ENCODE results near the gene OIT3. TPM values are rescaled to one million over a fixed set of nuclear protein-coding genes. Genes with fewer than 3 reads are reported as not detected.
A peak's percentile ranks its signal among the peaks of the same experiment; 100 is the strongest.
"Not testable (repeated sequence)": the region's sequence is repeated elsewhere in the genome, so short reads cannot be mapped to it uniquely, and the experiment has no call there.

OIT3 gene
- polyA plus RNA-seq, 1 donor: 7.6 TPM

GRCh38 chr10:72903941-72904446, 10.5 kb downstream of the OIT3 start:
- not testable (repeated sequence) for DNase-seq (ENCODE audit: low read depth)

DNA sequence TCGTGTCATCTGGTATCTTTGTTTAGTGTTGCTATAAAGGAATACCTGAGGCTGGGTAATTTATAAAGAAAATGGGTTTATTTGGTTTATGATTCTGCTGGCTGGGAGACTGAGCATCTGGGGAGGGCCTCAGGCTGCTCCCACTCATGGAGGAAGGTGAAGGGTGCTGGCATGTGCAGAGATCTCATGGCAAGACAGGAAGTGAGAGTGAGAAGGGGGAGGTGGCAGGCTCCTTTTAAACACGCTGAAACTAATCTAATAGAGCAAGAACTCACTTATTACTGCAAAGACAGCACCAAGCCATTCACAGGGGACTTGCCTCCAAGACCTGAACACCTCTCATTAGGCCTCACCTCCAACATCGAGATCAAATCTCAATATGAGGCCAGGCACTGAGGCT, 11.3 kb downstream of the OIT3 start:
- DNase-seq (ENCODE audit: low read depth): no peak

GRCh38 chr10:72906446-72906845, 12.9 kb downstream of the OIT3 start:
- DNase-seq (ENCODE audit: low read depth): no peak

DNA sequence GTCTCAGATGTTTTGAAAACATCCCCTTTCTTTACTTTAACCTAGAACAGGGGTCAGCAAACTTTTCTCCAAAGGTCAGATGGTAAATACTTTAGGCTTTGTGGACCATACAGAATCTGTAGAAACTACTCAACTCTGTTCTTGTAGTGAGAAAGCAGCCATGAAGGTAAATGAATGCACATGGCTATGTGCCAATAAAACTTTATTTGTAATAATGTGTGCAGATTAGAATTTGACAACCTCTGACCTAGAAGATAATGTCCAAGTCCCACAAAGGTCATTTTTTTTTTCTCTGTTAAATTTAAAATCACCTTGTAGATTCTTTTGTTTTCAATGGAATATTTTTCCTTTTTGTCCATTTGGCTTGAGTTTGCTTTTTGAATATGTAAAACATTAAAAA, 17.2 kb downstream of the OIT3 start:
- no peak for DNase-seq (ENCODE audit: low read depth)

DNA sequence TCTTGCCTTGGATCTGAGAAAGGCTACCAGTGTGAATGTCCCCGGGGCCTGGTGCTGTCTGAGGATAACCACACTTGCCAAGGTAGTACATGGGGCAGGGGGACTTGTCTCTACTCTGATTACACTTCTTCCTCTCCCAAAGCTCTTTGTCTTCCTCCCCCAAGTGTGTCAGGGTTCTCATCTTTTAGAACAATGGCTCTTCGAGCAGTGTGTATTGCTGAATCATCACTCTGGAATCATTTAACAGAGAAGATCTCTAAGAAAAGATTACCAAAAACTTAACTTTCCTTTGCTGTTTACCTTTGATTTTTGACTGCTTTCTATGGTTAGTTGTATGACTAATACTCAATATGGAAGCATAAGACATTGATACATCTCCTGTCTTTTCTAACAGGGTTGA, 18.2 kb downstream of the OIT3 start:
- no peak for DNase-seq (ENCODE audit: low read depth)

DNA sequence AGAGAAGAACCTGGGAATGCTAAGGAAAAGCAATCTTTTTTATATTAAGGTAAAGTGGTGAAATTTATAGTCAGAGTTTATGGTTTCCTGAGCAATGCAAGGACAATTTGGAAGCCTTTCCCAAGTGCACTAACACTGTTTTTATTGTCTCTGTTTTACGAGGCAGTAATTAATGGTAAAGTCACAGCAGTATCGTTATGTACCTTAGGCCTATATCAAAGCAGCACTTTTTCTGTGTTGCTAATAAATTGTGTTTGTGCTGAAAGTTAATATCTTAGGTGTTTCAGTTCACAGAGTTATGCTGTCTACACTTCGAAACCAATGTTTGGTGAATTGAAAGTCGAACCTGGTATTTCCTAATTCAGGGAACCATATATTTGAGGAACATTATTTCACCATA, 19.2 kb downstream of the OIT3 start:
- no peak for DNase-seq (ENCODE audit: low read depth)

DNA sequence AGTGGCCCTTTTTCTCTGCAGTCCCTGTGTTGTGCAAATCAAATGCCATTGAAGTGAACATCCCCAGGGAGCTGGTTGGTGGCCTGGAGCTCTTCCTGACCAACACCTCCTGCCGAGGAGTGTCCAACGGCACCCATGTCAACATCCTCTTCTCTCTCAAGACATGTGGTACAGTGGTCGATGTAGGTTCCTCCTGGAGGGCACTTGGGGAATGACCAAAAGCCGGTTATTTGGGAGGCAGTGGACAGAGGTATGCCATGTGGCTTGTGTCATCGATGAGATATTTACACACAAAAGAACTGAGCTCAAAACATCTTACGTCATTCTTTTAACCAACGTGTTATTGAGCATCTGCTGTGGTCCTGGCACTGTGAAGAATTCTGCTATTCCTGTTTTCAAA, 19.7 kb downstream of the OIT3 start:
- DNase-seq (ENCODE audit: low read depth): no peak

DNA sequence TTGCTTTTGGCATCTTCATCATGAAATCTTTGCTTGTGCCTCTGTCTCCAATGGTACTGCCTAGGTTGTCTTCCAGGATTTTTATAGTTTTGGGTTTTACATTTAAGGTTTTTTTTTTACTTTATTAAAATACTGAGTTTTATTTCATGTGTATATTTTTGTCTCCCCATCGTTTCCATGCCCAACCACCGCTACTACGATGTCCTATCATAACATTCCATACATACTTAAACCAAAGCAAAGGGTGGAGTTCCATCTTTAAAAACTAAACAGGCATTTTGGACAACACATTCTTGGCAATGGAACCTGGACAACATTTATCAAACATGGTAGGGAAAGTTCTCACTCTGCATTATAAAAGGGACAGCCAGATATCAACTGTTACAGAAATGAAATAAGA, 23.7 kb downstream of the OIT3 start:
- not testable (repeated sequence) for DNase-seq (ENCODE audit: low read depth)

DNA sequence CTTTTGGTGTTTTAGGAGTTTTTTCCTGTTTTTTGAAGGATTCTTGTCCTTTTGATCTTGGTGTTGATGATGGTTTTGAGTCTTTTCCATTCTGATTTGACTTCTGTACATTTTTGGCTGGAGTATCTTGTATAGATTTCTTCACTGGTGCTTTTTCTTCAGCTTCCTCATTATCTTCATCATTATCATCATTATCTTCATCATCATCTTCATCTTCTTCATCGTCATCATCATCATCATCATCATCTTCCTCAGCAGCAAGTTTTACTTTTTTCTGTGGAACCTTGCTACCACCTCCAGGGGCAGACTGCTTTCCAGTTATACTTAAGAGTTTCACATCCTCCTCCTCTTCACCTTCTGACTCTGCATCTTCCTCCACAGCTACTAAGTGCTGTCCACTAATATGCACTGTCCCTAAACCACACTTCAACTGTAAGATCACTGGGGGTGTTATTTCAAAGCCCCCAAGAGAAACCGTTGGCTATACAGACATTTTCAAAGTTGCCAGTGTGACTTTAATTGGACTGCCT, 24.3 kb downstream of the OIT3 start:
- not testable (repeated sequence) for DNase-seq (ENCODE audit: low read depth)

DNA sequence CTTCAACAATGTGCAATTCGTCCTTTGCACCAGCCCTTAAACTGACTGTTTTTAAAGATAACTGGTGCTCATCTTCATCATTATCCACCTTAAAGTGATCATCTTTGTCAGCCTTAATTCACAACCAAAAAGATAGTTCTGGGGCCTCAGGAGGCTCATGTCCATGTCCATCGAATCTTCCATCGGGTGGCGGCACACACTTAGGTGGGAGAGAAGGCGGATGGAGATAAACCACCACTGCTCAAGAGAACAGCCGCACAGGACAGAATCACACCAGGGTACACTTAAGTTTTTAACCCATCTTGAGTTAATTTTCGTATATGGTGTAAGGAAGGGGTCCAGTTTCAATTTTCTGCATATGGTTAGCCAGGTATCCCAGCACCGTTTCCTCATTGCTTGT, 24.8 kb downstream of the OIT3 start:
- DNase-seq (ENCODE audit: low read depth): no peak

GRCh38 chr10:72921147-72921683, 27.7 kb downstream of the OIT3 start:
- not testable (repeated sequence) for DNase-seq (ENCODE audit: low read depth)

GRCh38 chr10:72924351-72924750, 30.8 kb downstream of the OIT3 start:
- no peak for DNase-seq (ENCODE audit: low read depth)

DNA sequence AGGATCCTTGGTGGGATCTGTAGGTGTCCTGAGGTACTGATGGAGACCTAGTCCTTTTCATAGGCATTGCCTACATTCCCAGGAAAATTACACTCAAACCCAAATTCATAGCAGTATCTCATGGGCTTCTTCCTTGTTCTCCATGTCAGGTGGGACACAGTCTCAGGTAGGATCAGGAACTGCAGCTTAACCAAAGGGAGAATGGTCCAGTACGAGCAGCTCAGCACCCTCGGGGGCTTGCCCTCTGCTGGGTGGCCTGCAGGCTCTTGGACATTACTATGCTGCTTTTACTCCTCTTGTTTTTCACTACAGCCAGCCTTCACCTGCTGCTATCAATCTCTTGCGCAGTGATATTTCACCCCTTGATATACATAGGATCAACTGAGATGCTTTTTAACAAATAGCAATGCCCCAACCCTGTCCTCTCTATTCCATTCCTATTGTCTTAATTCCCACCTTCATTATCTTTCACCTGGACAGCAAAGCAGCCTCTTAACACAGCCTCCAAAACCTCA, 32.5 kb downstream of the OIT3 start:
- no peak for DNase-seq (ENCODE audit: low read depth)

DNA sequence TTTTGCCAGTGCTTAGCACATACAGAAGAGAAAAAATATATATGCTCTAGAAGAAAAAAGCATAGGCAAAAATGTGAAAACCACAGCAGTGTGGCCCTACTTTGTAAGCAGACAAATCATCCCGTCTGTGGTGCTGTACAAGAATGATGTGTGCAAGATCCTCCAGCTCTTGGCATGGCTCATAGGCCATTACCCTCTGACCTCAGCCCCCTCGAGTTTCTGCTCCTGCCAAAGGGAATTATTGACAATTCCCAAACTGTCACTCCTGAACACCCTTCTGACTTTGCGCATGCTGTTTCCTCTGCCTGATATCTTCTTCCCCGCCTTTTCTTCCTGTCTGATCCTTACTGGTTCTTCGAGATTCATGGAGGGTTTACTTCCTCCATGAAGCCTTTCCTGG, 33.9 kb downstream of the OIT3 start:
- no peak for DNase-seq (ENCODE audit: low read depth)

GRCh38 chr10:72928798-72929197, 35.3 kb downstream of the OIT3 start:
- no peak for DNase-seq (ENCODE audit: low read depth)

DNA sequence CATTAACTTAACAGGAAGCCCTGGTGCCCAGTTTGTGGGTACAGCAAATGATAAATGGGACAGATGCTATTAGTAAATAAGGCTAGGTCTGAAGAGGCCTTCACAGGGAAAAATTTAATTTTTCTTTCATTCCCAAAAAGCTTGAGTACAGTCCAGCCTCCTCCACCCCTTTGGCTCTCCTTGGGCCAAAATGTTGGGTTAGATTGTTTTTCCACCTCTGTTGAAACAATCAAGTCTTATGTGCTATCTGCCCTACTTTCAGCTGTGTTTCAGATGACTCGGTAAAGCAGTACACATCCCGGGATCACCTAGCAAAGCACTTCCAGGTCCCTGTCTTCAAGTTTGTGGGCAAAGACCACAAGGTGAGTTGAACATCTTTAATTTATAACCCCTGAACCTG, 36.7 kb downstream of the OIT3 start:
- peak; percentile 2 for DNase-seq (ENCODE audit: low read depth)

DNA sequence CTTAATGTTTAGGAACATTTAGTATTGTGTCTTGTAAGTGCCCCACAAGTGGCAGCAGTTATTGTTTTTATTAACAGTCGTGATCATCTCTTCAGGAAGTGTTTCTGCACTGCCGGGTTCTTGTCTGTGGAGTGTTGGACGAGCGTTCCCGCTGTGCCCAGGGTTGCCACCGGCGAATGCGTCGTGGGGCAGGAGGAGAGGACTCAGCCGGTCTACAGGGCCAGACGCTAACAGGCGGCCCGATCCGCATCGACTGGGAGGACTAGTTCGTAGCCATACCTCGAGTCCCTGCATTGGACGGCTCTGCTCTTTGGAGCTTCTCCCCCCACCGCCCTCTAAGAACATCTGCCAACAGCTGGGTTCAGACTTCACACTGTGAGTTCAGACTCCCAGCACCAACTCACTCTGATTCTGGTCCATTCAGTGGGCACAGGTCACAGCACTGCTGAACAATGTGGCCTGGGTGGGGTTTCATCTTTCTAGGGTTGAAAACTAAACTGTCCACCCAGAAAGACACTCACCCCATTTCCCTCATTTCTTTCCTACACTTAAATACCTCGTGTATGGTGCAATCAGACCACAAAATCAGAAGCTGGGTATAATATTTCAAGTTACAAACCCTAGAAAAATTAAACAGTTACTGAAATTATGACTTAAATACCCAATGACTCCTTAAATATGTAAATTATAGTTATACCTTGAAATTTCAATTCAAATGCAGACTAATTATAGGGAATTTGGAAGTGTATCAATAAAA, 38.9 kb downstream of the OIT3 start:
- DNase-seq (ENCODE audit: low read depth): no peak

GRCh38 chr10:72935361-72935760, 41.8 kb downstream of the OIT3 start:
- DNase-seq (ENCODE audit: low read depth): no peak

DNA sequence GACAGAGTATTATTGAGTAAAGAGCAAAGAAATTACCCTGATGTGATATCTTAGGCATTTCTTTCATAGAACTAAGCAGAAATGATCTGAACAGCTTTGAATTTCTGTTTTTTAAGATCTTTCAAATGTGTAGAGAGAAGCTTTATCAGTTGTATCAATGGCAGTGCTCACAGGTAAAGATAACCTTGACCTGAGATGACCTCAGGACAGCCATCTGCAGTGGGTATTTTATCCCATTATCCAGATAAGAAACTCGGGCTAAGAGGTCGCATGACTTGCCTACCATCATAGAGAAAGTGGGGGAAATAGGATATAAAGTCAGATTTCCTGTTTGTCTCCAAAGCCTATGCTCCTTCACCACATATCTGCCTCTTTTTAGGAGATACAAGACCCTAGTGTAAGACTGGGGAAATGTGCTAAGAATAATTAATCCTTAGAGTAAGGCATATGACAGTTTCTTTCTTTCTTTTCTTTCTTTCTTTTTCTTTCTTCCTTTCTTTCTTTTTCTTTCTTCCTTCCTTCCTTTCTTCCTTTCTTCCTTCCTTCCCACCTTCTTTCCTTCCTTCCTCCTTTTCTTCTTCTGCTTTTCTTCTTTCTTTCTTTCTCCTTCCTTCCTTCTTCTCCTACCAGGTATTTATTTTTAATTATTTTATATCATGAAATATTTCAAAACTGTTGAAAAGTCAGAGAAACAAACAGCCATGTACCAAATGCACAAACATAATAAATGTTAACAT, 50.1 kb downstream of the OIT3 start:
- no peak for DNase-seq (ENCODE audit: low read depth)

- no peak for DNase-seq (ENCODE audit: low read depth)
Observed at GRCh38 chr10:72946963-72947362, 53.4 kb downstream of the OIT3 start.

DNA sequence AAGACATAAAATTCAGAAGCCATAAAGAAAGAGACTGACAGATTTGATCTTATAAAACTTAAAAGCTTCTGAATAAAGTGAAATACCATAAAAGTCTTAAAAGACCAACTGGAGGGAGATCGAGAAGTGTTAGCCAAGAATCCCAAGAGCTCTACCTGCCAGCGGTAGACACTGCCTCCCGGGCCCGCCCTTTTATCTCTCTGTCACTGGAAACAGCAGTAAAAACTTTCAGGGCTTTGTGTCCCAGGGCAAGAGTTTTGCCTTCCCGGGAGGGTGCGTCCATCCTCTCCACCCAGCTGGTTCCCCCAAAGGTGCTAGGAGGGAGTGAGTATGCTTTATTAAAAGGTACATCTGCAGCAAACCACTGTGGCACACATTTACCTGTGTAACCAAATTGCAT, 55.2 kb downstream of the OIT3 start:
- DNase-seq (ENCODE audit: low read depth): no peak

DNA sequence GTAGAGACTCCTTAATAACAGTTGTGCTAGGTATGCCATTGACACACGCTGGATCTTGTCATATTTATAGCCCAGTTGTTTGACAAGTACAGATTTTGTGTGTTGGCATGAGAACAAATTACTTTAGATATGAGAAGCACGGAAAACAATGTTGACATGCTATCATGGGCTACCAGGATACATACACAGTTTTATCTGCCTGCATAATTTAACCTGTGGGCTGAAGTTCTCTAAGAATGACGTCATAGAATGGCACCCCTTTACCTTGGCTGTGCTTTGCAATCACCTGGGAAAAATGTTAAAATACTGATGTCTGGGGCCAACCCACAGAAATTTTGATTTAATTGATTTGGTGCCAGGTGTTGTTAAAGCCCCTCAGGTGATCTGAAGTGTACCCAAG, 58.2 kb downstream of the OIT3 start:
- no peak for DNase-seq (ENCODE audit: low read depth)

Measured in forelimb muscle (tissue), 1 donor.